Amniotic epithelial cell (primary cell): ENCODE data around the gene PRAMEF27.
"Not testable (repeated sequence)": the region's sequence is repeated elsewhere in the genome, so short reads cannot be mapped to it uniquely, and the experiment has no call there.

Source experiments
- DNase-seq: peaks from one replicate; pipeline ENCODE4 v3.0.0-alpha.2; 2010; ENCODE audit warnings: low read depth

PRAMEF27 gene

DNA sequence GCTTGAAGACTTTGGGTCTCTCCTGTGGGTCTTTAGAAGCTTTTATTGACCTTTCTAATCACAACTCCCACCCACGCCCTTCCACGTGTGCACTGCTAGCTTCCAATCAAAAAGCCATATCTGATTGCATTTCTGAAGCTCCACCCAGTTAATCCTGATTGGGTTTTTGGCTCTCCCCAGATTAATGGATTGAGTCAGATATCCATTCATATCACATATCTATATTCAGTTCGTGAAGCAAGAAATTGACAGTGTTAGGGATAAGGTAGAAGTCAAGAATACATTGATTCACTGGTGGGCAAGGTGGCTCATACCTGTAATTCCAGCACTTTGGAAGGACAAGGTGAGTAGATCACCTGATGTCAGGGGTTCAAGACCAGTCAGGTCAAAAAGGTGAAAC lies at the start of gene PRAMEF27:
Gene PRAMEF27, minus strand, starts transcription at position 101 of the 400 bp plus-strand sequence. CDS start 2,916 bp downstream, outside the sequence.
- not testable (repeated sequence) for DNase-seq

DNA sequence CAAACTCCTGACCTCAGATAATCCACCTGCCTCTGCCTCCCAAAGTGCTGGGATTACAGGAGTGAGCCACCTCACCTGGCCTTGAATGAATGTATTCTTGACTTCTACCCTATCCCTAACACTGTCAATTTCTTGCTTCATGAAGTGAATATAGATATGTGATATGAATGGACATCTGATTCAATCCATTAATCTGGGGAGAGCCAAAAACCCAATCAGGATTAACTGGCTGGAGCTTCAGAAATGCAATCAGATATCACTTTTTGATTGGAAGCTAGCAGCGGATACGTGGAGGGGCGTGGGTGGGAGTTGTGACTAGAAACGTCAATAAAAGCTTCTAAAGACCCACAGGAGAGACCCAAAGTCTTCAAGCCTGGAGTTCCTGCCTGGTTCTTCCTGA lies 14.1 kb upstream of the PRAMEF27 start, which contains the start of gene PRAMEF25:
Gene PRAMEF25, plus strand, starts transcription at position 301 of the 400 bp plus-strand sequence. CDS start 2,920 bp downstream, outside the sequence.
- DNase-seq = not testable (repeated sequence)

DNA sequence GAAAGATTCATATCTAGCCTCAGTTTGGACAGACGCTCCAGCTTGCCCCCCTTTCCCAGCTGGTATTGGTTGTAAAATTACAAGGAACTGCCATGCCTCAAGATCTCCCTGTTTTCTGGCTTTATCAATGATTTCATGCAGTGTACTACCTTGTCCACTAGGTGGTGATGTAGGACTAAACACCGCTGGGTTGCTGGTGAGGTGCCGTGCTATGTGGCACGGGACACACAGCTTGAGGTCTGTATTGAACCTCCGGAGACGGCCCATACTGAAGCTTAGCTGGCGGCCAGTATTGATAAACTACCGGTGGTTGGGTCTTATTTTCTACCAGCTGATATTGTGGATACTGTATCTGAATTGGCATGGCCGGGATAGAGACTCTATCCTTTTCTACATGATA lies 36.5 kb downstream of the PRAMEF27 start:
- not testable (repeated sequence) for DNase-seq

DNA sequence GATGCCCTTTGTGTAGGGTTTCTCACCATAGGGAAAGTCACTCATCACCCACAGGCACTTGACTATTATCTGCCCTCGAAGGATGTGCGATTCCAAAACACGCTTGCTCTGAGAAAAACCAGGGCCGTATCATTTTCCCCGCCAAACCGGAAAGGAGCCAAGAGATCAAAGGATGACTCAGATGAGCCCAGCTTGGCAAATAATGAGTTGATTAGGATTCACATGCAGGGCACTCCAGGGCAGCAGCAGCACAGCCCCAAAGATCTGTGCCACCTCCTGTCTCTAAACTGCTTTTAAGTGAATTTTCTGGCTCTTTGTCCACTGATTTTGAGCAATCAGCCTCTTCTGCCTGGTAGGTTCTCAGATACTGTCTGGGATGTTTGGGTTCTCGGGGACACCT lies 44.4 kb downstream of the PRAMEF27 start:
- DNase-seq = not testable (repeated sequence)

DNA sequence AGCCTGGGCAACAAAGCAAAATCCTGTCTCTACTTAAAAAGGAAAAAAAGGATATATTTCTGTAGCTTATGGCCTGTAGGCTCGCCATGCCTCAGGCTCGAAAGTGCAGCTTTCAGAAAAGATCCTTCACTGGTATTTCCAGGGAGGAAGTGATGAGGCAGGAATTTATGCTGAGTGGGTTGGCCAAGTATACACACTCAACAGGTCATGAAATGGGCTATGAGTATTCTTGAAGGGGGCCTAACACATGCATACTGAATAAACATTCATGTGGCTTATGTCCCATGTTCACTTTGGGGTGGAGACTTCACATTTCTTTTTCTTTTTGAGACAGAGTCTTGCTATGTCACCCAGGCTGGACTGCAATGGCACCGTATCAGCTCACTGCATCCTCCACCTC lies 47.0 kb downstream of the PRAMEF27 start:
- DNase-seq = not testable (repeated sequence)

DNA sequence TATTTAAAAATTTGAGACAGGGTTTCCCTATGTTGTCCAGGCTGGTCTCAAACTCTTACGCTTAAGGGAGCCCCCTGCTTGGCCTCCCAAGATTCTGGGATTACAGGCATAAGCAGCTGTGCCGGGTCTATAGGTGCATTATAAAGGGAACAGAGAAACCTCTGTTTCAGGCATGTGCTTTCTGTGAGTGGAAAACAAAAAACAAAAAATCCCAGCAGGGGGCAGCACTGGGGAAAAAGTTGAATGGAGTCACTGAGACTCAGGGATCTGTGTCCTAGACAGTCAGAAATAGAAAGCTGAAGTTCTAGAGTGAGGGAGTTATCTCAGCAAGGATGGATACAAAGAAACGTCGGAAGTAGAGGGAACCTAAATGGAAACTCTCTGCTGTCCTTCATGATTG lies 50.6 kb downstream of the PRAMEF27 start:
- not testable (repeated sequence) for DNase-seq
